ENCODE data around the gene HDAC11.

The HDAC11 gene

GRCh38 chr3:13505147-13506130 is 25.3 kb downstream of the HDAC11 start:
- Histone ChIP-seq H3K4me3 (ENCODE audit: low read depth in 1 of 2, low read length in 2 of 2) (no peak overlapping the region), H3K9ac (ENCODE audit: low read length) (no peak overlapping the region), H3K27me3 (ENCODE audit: control insufficient read depth in 1 of 2, insufficient read depth in 2 of 2, low read length in 2 of 2) (no peaks in the 10 kb centered on the region), H3K36me3 (ENCODE audit: insufficient read depth, low read length) (no peaks in the 10 kb centered on the region), H3K27ac (ENCODE audit: low read depth, low read length) (no peak overlapping the region), H3K9me3 (ENCODE audit: low read length) (no peaks in the 10 kb centered on the region), H3K4me1 (ENCODE audit: insufficient read depth, low read length) (peaks cover 12% of the 10 kb centered on the region)

GRCh38 chr3:13506239-13506638 is 26.1 kb downstream of the HDAC11 start:
- no peaks in the 10 kb centered on the region for H3K27me3 ChIP-seq (ENCODE audit: control insufficient read depth in 1 of 2, insufficient read depth in 2 of 2, low read length in 2 of 2)
- H3K9ac ChIP-seq (ENCODE audit: low read length) = no peak overlapping the region
- peaks cover 12% of the 10 kb centered on the region for H3K4me1 ChIP-seq (ENCODE audit: insufficient read depth, low read length)
- no peak overlapping the region for H3K4me3 ChIP-seq (ENCODE audit: low read depth in 1 of 2, low read length in 2 of 2)
- no peak overlapping the region for H3K27ac ChIP-seq (ENCODE audit: low read depth, low read length)
- no peaks in the 10 kb centered on the region for H3K9me3 ChIP-seq (ENCODE audit: low read length)
- H3K36me3 ChIP-seq (ENCODE audit: insufficient read depth, low read length) = no peaks in the 10 kb centered on the region

- Histone ChIP-seq H3K4me3 (ENCODE audit: low read depth in 1 of 2, low read length in 2 of 2) (no peak overlapping the region), H3K9ac (ENCODE audit: low read length) (no peak overlapping the region), H3K27ac (ENCODE audit: low read depth, low read length) (no peak overlapping the region), H3K4me1 (ENCODE audit: insufficient read depth, low read length) (peaks cover 12% of the 10 kb centered on the region), H3K27me3 (ENCODE audit: control insufficient read depth in 1 of 2, insufficient read depth in 2 of 2, low read length in 2 of 2) (no peaks in the 10 kb centered on the region), H3K9me3 (ENCODE audit: low read length) (no peaks in the 10 kb centered on the region), H3K36me3 (ENCODE audit: insufficient read depth, low read length) (no peaks in the 10 kb centered on the region)
Observed at GRCh38 chr3:13506680-13507079, 26.6 kb downstream of the HDAC11 start.

GRCh38 chr3:13507247-13507569 is 27.1 kb downstream of the HDAC11 start:
- H3K4me1 ChIP-seq (ENCODE audit: insufficient read depth, low read length) = peaks cover 12% of the 10 kb centered on the region
- H3K9me3 ChIP-seq (ENCODE audit: low read length) = no peaks in the 10 kb centered on the region
- H3K36me3 ChIP-seq (ENCODE audit: insufficient read depth, low read length) = no peaks in the 10 kb centered on the region
- H3K27ac ChIP-seq (ENCODE audit: low read depth, low read length) = no peak overlapping the region
- no peaks in the 10 kb centered on the region for H3K27me3 ChIP-seq (ENCODE audit: control insufficient read depth in 1 of 2, insufficient read depth in 2 of 2, low read length in 2 of 2)
- H3K9ac ChIP-seq (ENCODE audit: low read length) = no peak overlapping the region
- H3K4me3 ChIP-seq (ENCODE audit: low read depth in 1 of 2, low read length in 2 of 2) = no peak overlapping the region

- Histone ChIP-seq H3K9me3 (ENCODE audit: low read length) (no peaks in the 10 kb centered on the region), H3K4me3 (ENCODE audit: low read depth in 1 of 2, low read length in 2 of 2) (no peak overlapping the region), H3K4me1 (ENCODE audit: insufficient read depth, low read length) (peaks cover 12% of the 10 kb centered on the region), H3K36me3 (ENCODE audit: insufficient read depth, low read length) (no peaks in the 10 kb centered on the region), H3K9ac (ENCODE audit: low read length) (no peak overlapping the region), H3K27ac (ENCODE audit: low read depth, low read length) (no peak overlapping the region), H3K27me3 (ENCODE audit: control insufficient read depth in 1 of 2, insufficient read depth in 2 of 2, low read length in 2 of 2) (no peaks in the 10 kb centered on the region)
Observed at GRCh38 chr3:13507570-13508339, 27.6 kb downstream of the HDAC11 start.

GRCh38 chr3:13508496-13508895 is 28.4 kb downstream of the HDAC11 start:
- Histone ChIP-seq H3K4me1 (ENCODE audit: insufficient read depth, low read length) (peaks cover 12% of the 10 kb centered on the region), H3K27ac (ENCODE audit: low read depth, low read length) (no peak overlapping the region), H3K36me3 (ENCODE audit: insufficient read depth, low read length) (no peaks in the 10 kb centered on the region), H3K9ac (ENCODE audit: low read length) (no peak overlapping the region), H3K27me3 (ENCODE audit: control insufficient read depth in 1 of 2, insufficient read depth in 2 of 2, low read length in 2 of 2) (no peaks in the 10 kb centered on the region), H3K4me3 (ENCODE audit: low read depth in 1 of 2, low read length in 2 of 2) (no peak overlapping the region), H3K9me3 (ENCODE audit: low read length) (no peaks in the 10 kb centered on the region)

GRCh38 chr3:13509059-13509815 is 29.1 kb downstream of the HDAC11 start:
- H3K36me3 ChIP-seq (ENCODE audit: insufficient read depth, low read length) = no peaks in the 10 kb centered on the region
- H3K4me3 ChIP-seq (ENCODE audit: low read depth in 1 of 2, low read length in 2 of 2) = no peak overlapping the region
- no peak overlapping the region for H3K27ac ChIP-seq (ENCODE audit: low read depth, low read length)
- H3K27me3 ChIP-seq (ENCODE audit: control insufficient read depth in 1 of 2, insufficient read depth in 2 of 2, low read length in 2 of 2) = no peaks in the 10 kb centered on the region
- H3K4me1 ChIP-seq (ENCODE audit: insufficient read depth, low read length) = peaks cover 12% of the 10 kb centered on the region
- no peaks in the 10 kb centered on the region for H3K9me3 ChIP-seq (ENCODE audit: low read length)
- no peak overlapping the region for H3K9ac ChIP-seq (ENCODE audit: low read length)

GRCh38 chr3:13509816-13510192 is 29.7 kb downstream of the HDAC11 start:
- H3K4me1 ChIP-seq (ENCODE audit: insufficient read depth, low read length) = peaks cover 12% of the 10 kb centered on the region
- no peak overlapping the region for H3K27ac ChIP-seq (ENCODE audit: low read depth, low read length)

GRCh38 chr3:13512451-13512850 is 32.3 kb downstream of the HDAC11 start:
- H3K9me3 ChIP-seq (ENCODE audit: low read length) = no peaks in the 10 kb centered on the region
- no peaks in the 10 kb centered on the region for H3K36me3 ChIP-seq (ENCODE audit: insufficient read depth, low read length)
- H3K27me3 ChIP-seq (ENCODE audit: control insufficient read depth in 1 of 2, insufficient read depth in 2 of 2, low read length in 2 of 2) = no peaks in the 10 kb centered on the region
- no peak overlapping the region for H3K9ac ChIP-seq (ENCODE audit: low read length)
- peaks cover 9% of the 10 kb centered on the region for H3K4me1 ChIP-seq (ENCODE audit: insufficient read depth, low read length)
- no peak overlapping the region for H3K4me3 ChIP-seq (ENCODE audit: low read depth in 1 of 2, low read length in 2 of 2)
- no peak overlapping the region for H3K27ac ChIP-seq (ENCODE audit: low read depth, low read length)

More at GRCh38 chr3:13509816-13510192, 29.7 kb downstream of the HDAC11 start:
- Histone ChIP-seq H3K4me3 (ENCODE audit: low read depth in 1 of 2, low read length in 2 of 2) (no peak overlapping the region), H3K36me3 (ENCODE audit: insufficient read depth, low read length) (no peaks in the 10 kb centered on the region), H3K9me3 (ENCODE audit: low read length) (no peaks in the 10 kb centered on the region), H3K27me3 (ENCODE audit: control insufficient read depth in 1 of 2, insufficient read depth in 2 of 2, low read length in 2 of 2) (no peaks in the 10 kb centered on the region), H3K9ac (ENCODE audit: low read length) (no peak overlapping the region)

GRCh38 chr3:13513051-13513912 is 33.2 kb downstream of the HDAC11 start:
- Histone ChIP-seq H3K9me3 (ENCODE audit: low read length) (no peaks in the 10 kb centered on the region), H3K9ac (ENCODE audit: low read length) (no peak overlapping the region), H3K27me3 (ENCODE audit: control insufficient read depth in 1 of 2, insufficient read depth in 2 of 2, low read length in 2 of 2) (no peaks in the 10 kb centered on the region), H3K36me3 (ENCODE audit: insufficient read depth, low read length) (no peaks in the 10 kb centered on the region), H3K4me1 (ENCODE audit: insufficient read depth, low read length) (peaks cover 5% of the 10 kb centered on the region), H3K27ac (ENCODE audit: low read depth, low read length) (no peak overlapping the region), H3K4me3 (ENCODE audit: low read depth in 1 of 2, low read length in 2 of 2) (no peak overlapping the region)
